ENCODE data around the gene NDUFA11.

NDUFA11 gene

GRCh38 chr19:5932609-5933262, 29.1 kb upstream of the NDUFA11 start:
- DNase-seq (ENCODE audit: low read depth, low spot score): no peak

- DNase-seq (ENCODE audit: low read depth, low spot score): no peak
These were observed 28.6 kb upstream of the NDUFA11 start for GRCh38 chr19:5932146-5932545.

GRCh38 chr19:5931251-5931650, 27.7 kb upstream of the NDUFA11 start:
- DNase-seq (ENCODE audit: low read depth, low spot score): no peak

GRCh38 chr19:5929625-5930024, 26.0 kb upstream of the NDUFA11 start:
- DNase-seq (ENCODE audit: low read depth, low spot score): no peak

- no peak for DNase-seq (ENCODE audit: low read depth, low spot score)
These were observed 25.6 kb upstream of the NDUFA11 start for GRCh38 chr19:5929179-5929578.

- no peak for DNase-seq (ENCODE audit: low read depth, low spot score)
These were observed 23.8 kb upstream of the NDUFA11 start for GRCh38 chr19:5927441-5927821.

- no peak for DNase-seq (ENCODE audit: low read depth, low spot score)
These were observed 23.3 kb upstream of the NDUFA11 start for GRCh38 chr19:5926641-5927440.

GRCh38 chr19:5925830-5926427, 22.3 kb upstream of the NDUFA11 start:
- DNase-seq (ENCODE audit: low read depth, low spot score): no peak

GRCh38 chr19:5923356-5923755, 19.8 kb upstream of the NDUFA11 start:
- DNase-seq (ENCODE audit: low read depth, low spot score): no peak

- DNase-seq (ENCODE audit: low read depth, low spot score): no peak
These were observed 18.6 kb upstream of the NDUFA11 start for GRCh38 chr19:5922161-5922545.

GRCh38 chr19:5921516-5922160, 18.0 kb upstream of the NDUFA11 start:
- no peak for DNase-seq (ENCODE audit: low read depth, low spot score)

- DNase-seq (ENCODE audit: low read depth, low spot score): no peak
These were observed 15.0 kb upstream of the NDUFA11 start for GRCh38 chr19:5918463-5919079.

GRCh38 chr19:5917431-5918107, 14.0 kb upstream of the NDUFA11 start:
- DNase-seq (ENCODE audit: low read depth, low spot score): no peak

- no peak for DNase-seq (ENCODE audit: low read depth, low spot score)
These were observed 12.7 kb upstream of the NDUFA11 start for GRCh38 chr19:5916181-5916708.

GRCh38 chr19:5915782-5916165, 12.2 kb upstream of the NDUFA11 start:
- no peak for DNase-seq (ENCODE audit: low read depth, low spot score)

- no peak for DNase-seq (ENCODE audit: low read depth, low spot score)
These were observed 11.6 kb upstream of the NDUFA11 start for GRCh38 chr19:5914946-5915781.

GRCh38 chr19:5914358-5914774, 10.8 kb upstream of the NDUFA11 start:
- DNase-seq (ENCODE audit: low read depth, low spot score): no peak

- no peak for DNase-seq (ENCODE audit: low read depth, low spot score)
These were observed 10.3 kb upstream of the NDUFA11 start, which contains the start of gene CAPS for GRCh38 chr19:5913739-5914357. TSS of gene CAPS (plus strand) at chr19:5914254. CDS start at chr19:5914407, 153 bp downstream.

- no peak for DNase-seq (ENCODE audit: low read depth, low spot score)
These were observed 7.8 kb upstream of the NDUFA11 start for GRCh38 chr19:5911366-5911765.

- no peak for DNase-seq (ENCODE audit: low read depth, low spot score)
These were observed 7.0 kb upstream of the NDUFA11 start for GRCh38 chr19:5910638-5910907.
